HG02840 (cell line): ENCODE results near the gene GSTT2B.
A peak's percentile ranks its signal among the peaks of the same experiment; 100 is the strongest.
"Not testable (repeated sequence)": the region's sequence is repeated elsewhere in the genome, so short reads cannot be mapped to it uniquely, and the experiment has no call there.

Experiments
- ATAC-seq: cut with Tn5 transposase; IDR thresholded peaks from one replicate; pipeline ENCODE4 v1.9.1; 2021; ENCODE audit warnings: mild to moderate bottlenecking, moderate library complexity, moderate number of reproducible peaks; ENCODE audit not compliant: unreplicated experiment, low FRiP score

The GSTT2B gene

DNA sequence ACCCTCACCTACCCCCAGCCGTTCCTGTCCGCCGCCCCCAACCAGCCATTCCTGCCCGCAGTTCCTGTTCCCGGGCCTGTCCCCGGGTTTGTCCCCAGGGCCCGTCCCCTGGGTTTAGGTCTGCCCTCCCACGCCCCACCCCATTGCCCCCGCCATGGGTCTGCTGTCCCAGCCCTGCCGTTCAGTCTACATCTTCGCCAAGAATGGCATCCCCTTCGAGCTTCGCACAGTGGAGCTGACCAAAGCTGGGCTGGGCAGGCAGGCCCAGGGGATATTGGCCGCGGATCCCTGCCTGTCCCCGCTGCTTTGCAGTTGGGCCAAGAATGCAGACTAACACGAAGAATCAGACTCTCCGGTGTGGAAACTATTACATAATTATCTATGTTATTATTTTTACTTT is 11.2 kb downstream of the GSTT2B start:
- ATAC-seq: not testable (repeated sequence)

DNA sequence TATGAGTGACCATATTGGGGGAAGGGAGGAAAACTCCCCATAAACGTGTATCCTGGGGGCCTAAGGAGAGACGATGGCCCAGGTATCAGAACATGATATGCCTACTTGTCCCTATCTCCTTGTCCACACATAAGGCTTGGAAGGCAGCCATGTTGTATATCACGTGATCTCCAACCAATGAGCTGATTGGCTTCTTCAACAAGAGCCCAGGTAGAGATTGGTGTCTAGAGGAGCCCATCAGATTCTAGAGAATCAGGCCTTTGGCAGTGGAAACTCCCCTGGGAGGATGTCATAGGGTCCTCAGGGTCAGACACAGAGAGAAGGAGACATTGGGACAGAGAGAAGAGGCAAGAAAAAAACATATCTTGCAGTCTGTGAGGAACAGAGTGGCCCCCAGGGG is 13.6 kb downstream of the GSTT2B start:
- not testable (repeated sequence) for ATAC-seq

DNA sequence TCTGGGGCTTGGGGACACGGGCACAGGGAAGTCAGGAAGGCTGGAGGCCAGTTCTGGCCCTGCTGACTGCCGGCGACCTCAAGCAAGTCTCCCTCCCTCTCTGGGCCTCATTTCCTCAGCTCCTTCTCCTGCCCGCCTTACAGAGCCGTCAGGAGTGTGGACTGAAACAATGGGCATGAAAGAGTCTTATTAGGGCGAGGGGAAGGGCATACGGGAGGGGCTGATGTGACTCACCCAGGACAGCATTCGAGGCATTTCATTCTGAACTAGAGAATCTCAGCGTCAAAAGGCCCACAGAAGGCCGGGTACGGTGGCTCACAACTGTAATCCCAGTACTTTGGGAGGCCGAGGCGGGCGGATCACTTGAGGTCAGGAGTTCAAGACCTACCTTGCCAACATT is 20.8 kb downstream of the GSTT2B start:
- not testable (repeated sequence) for ATAC-seq

DNA sequence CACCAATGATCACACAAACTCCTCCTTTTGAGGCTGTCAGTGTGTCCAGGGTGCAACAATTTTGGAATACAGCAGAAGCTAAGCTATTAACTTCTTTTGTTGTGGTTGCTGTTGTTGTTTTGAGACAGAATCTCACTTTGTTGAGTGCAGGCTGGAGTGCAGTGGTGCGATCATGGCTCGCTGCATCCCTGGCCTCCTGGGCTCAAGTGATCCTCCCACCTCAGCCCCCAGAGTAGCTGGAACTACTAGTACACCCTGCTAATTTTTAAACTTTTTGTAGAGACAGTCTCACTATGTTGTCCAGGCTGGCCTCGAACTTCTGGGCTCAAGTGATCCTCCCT is 22.0 kb downstream of the GSTT2B start:
- no peak for ATAC-seq

- ATAC-seq: no peak
Measured at GRCh38 chr22:23938328-23939016, 22.5 kb downstream of the GSTT2B start.

DNA sequence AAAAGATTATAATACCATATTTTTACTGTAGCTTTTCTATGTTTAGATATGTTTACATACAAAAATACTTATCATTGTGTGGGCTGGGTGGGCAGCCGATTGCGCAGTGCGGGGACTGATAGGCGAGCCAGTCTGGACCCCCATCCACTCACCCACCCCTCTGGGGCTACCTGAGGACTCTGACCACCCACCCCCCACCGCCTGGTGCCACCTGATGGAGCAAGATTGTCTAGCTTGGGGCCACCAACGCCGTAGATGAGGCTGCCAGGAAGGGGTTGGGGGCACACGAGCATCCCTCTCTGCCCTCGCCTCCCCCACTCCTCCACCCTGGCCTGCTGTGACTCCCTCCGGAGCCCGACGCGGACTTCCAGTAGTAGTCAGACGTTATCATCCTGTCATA is 34.4 kb downstream of the GSTT2B start:
- ATAC-seq: no peak

- no peak for ATAC-seq
Measured at GRCh38 chr22:23925020-23925606, 35.9 kb downstream of the GSTT2B start.

DNA sequence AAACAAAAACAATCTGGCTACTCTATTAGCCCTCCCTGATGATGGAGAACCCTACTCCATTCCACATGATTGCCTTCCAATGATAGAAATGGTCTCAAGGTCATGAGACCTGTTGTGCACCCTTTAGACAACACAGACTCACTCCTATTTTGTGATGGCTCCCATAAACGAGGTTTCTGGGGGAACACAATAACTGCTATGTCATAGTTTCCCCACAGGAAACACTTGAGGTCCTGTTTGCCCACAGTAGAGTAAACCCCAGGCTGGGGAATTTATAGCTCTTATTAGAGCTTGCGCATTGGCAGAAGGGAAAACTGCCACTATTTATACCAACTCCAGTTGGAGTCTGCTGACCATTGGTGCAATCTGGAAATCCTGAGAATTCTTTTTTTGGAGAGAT is 38.1 kb downstream of the GSTT2B start:
- ATAC-seq: no peak

DNA sequence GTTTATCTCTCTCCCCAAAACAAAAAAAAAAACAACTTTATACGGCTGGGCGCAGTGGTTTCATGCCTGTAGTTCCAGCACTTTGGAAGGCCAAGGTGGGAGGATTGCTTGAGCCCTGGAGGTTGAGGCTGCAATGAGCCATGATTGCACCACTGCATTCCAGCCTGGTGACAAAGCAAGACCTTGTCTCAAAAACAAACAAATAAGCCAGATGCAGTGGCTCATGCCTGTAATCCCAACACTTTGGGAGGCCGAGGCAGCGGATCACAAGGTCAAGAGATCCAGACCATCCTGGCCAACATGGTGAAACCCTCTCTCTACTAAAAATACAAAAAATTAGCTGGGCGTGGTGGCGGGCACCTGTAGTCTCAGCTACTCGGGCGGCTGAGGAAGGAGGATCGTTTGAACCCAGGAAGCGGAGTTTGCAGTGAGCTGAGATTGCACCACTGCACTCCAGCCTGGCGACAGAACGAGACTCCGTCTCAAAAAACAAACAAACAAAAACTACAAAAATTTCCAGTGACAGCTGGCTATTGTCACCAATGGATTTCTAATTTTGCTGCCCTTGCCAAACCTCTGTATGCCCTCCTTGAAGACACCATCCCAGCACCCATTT is 39.3 kb downstream of the GSTT2B start:
- ATAC-seq: not testable (repeated sequence)

GRCh38 chr22:23920267-23920611 is 40.8 kb downstream of the GSTT2B start:
- not testable (repeated sequence) for ATAC-seq

DNA sequence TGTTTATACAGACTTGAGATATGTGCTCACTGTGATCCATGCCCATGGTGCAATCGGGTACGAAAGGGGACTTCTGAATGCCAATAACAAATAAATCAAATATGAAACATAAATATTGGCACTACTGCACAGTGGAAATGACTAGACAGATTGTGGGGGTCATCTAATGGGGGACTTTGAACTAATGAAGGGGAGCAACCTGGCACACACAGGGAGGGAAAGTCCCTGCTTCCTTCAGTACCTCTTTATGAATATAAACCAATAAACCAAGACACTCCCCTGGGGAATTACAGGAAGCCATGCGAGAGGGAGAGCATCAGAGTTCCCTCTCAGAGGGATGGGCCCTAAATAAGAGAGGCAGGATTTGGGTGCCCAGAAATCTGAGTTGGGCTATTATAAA is 45.7 kb downstream of the GSTT2B start:
- ATAC-seq: no peak

DNA sequence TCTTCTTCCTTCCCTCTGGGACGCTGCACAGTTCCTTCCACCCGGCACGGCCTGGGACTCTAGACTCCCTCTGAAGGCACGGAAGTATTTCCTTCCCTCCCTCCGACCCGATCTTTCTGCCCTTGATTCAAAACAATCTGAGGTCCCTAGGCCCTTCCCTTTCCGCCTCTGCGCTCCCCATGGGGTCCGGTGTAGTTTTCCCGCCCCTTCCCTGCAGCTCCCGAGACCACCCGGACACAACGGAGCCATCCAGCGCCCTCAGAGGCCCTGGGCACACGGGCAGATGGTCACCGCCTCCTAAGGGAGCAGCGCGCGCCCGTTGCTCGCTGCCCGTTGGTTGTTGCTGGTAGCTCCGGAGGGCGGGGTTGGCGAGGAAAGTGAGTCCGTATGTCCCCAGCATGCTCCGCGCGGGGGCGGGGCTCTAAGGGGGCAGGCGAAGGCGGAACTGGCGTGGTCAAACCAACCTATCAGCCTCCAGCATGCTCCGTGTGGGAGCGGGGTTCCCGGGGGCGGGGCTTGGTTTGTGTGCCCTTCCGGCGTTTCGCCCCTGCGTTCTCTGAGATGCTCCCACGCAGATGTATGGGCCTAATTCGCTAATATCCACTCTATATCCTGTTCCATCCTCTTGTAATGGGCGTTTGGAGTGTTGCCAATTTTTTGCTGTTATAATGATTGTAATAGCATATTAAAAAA is 47.2 kb downstream of the GSTT2B start:
- ATAC-seq: peak; percentile 97

GRCh38 chr22:23913306-23913660 is 47.7 kb downstream of the GSTT2B start:
- no peak for ATAC-seq

- ATAC-seq: no peak
Measured at GRCh38 chr22:23912293-23912903, 48.6 kb downstream of the GSTT2B start.

DNA sequence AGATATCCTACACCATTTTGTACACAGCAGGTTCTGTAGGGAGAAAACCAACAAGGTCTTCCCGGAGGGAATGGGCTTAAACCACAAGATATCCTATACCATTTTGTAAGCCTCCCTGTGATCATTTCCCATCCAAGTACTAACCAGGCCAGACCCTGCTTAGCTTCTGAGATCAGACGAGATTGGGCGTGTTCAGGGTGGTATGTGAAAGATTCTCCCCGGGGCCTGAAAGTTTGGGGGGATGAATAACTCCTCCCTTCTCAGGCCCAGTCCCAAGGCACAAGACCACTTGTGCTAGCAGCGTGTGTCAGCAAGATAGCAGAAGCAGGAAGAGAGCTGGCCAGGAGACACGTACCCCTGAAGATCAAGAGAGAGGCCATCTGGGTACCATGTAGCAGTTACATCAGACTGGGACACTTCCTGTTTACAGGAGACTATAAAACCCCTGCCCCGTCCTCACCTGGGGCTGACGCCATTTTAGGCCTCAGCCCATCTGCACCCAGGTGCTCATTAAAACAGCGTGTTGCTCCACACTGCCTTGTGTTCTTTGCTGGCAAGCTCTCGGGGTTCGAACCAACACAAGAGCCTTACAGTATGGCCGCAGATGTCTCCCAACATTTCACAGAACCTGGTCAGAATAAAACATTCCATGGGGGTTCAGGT is 49.5 kb downstream of the GSTT2B start:
- ATAC-seq: no peak

- no peak for ATAC-seq
Measured at GRCh38 chr22:23910496-23911190, 50.4 kb downstream of the GSTT2B start.

DNA sequence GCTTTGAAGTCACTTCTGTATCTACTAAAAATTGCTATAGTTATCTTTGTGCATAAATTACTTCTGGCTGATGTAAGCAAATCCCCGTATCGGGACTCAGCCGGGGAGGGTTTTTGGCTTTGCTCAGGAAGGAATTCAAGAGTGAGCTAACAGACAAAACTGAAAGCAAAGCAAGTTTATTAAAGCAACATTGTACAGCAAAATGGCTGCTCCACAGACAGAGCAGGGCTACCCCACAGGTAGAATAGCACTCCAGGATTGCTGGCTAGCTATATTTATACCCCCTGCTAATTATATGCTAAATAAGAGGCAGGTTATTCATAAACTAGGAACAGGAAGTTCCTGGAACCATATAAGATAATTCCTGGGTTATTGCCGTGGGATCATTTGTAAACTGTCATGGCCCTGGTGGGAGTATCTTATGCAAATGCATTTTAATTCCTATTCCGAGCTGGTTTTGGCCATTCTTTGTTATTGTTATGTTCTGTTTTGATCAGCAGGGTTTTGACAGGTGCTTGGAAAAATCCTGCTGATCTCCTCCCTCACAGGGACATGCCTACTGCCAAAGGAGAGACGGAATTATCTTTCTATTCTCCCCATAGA is 51.6 kb downstream of the GSTT2B start:
- ATAC-seq: no peak

- no peak for ATAC-seq
Measured at GRCh38 chr22:23908587-23909205, 52.3 kb downstream of the GSTT2B start.

DNA sequence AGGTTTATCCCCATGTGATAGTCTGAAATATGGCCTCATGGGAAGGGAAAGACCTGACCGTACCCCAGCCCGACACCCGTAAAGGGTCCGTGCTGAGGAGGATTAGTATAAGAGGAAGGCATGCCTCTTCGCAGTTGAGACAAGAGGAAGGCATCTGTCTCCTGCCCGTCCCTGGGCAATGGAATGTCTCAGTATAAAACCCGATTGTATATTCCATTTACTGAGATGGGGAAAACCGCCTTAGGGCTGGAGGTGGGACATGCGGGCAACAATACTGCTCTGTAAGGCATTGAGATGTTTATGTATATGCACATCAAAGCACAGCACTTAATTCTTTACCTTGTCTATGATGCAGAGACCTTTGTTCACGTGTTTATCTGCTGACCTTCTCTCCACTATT is 53.6 kb downstream of the GSTT2B start:
- ATAC-seq: not testable (repeated sequence)
